HG03460 (cell line): ENCODE measurements around the gene GSTA3.
"Not testable (repeated sequence)": the region's sequence is repeated elsewhere in the genome, so short reads cannot be mapped to it uniquely, and the experiment has no call there.

Experiments used
- ATAC-seq: cut with Tn5 transposase; IDR thresholded peaks from one replicate; pipeline ENCODE4 v1.9.1; 2021; ENCODE audit not compliant: unreplicated experiment

Gene GSTA3

GRCh38 chr6:52868240-52868639 lies 41.3 kb downstream of the GSTA3 start:
- ATAC-seq = no peak

DNA sequence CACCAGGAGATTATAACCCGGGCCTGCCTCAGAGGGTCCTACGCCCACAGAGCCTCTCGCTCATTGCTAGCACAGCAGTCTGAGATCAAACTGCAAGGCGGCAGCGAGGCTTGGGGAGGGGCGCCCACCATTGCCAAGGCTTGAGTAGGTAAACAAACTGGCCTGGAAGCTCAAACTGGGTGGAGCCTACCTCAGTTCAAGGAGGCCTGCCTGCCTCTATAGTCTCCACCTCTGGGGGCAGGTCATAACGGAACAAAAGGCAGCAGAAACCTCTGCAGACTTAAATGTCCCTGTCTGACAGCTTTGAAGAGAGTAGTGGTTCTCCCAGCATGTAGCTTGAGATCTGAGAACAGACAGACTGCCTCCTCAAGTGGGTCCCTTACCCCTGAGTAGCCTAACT lies 48.3 kb downstream of the GSTA3 start:
- not testable (repeated sequence) for ATAC-seq

GRCh38 chr6:52858416-52858815 lies 51.1 kb downstream of the GSTA3 start:
- ATAC-seq = no peak

- ATAC-seq = not testable (repeated sequence)
Measured at GRCh38 chr6:52856137-52856536, 53.4 kb downstream of the GSTA3 start.

DNA sequence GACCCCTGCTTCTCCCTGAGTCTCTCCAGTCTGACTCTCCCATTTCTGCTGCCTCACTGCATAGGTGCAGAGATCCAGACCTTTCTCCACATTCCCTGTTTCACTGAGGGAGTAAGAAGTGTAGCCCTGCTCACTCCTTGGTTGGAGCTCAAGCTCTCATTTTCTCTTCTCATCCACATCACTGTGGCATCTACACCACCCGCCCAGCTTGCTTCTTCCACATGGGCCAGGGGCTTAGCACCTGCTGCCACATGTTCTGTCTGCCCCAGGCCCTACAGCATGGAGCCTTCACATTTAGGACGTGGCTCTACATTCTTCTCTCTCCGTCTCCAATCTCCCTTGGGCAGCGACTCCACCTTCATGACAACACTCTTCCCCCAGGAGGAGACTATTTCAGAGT lies 60.4 kb downstream of the GSTA3 start:
- no peak for ATAC-seq
